ENCODE results near the gene NAT14. TPM values are rescaled to one million over a fixed set of nuclear protein-coding genes. Genes with fewer than 3 reads are reported as not detected.

The NAT14 gene
- total and polyA plus RNA-seq, 8 donors: 5.8 to 32.4 (median 8.1) TPM

DNA sequence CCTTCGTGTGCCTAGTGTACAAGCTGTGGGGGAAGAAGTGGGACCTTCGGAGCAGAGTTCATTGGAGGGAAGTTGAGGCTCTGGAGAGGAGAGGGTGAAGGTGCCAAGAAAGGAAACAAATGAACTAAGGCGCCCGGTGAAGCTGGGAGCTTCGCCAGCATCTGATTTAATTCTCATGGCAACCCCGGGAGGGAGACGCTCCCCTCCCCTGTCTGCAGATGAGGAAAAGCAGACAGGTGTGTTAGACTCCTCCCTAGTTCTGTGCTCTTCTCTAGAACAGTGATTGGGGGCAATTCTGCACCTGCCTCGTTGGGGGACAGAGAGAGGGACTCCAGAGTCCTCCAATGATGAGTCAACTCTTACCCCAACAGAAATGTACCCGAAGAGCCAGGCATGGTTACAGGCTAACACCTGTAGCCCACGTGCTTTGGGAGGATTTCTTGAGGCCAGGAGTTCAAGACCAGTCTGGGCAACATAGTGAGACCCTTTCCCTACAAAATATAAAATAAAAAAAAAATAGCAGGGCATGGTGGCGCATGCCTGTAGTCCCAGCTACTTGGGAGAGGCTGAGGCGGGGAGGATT is 7.5 kb downstream of the NAT14 start:
- intact Hi-C loops (cut with DNase I): no loop called here
- 27 to 29% methylated on average over 12 of the region's 12 CpGs for WGBS, 2 donors
- Histone ChIP-seq H3K9me3 (no peaks in the 10 kb centered on the region), H3K4me1 (no peaks in the 10 kb centered on the region), H3K27ac (no peak overlapping the region), H3K36me3 (no peaks in the 10 kb centered on the region), H3K27me3 (peaks cover 0 to 4% (median 0%) of the 10 kb centered on the region in 4 donors), H3K4me3 (no peak overlapping the region)
- TF ChIP-seq, protein P1, sequence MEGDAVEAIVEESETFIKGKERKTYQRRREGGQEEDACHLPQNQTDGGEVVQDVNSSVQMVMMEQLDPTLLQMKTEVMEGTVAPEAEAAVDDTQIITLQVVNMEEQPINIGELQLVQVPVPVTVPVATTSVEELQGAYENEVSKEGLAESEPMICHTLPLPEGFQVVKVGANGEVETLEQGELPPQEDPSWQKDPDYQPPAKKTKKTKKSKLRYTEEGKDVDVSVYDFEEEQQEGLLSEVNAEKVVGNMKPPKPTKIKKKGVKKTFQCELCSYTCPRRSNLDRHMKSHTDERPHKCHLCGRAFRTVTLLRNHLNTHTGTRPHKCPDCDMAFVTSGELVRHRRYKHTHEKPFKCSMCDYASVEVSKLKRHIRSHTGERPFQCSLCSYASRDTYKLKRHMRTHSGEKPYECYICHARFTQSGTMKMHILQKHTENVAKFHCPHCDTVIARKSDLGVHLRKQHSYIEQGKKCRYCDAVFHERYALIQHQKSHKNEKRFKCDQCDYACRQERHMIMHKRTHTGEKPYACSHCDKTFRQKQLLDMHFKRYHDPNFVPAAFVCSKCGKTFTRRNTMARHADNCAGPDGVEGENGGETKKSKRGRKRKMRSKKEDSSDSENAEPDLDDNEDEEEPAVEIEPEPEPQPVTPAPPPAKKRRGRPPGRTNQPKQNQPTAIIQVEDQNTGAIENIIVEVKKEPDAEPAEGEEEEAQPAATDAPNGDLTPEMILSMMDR (IDR thresholded peaks at IDR 0.05): no peak
- peak in 2 of 6 donors; percentile 3 to 19 for DNase-seq
- no peak for FAIRE-seq
- ATAC-seq: peak in 1 of 4 donors; percentile 34

DNA sequence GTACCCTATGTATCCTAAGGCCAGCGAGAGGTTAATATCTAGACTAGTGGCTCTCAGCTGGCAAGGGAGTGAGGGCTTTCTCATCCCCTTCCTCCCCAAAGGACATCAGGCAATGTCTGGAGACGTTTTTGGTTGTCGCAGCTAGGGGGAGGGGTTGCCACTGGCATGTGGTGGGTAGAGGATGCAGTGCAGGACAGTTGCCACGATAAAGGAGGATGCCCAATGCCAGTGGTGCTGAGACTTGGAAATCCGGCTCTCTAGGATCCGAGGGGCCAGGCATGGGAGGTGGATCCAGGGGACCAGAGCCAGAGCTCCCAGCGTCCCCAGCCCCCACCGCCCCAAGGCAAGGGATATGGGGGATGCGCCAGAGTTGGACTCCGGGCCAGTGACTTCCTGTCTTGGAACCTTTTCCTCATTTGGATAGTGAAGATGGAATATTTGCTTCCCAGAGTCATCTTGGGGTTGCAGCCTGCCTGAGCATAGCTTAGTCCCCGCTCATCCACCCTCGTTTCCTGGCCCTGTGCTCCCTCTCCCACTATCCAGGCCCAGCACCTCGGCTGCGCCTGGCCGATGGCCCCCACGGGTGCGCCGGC is 8.2 kb downstream of the NAT14 start:
- Histone ChIP-seq H3K4me3 (no peak overlapping the region), H3K36me3 (no peaks in the 10 kb centered on the region), H3K4me1 (no peaks in the 10 kb centered on the region), H3K27ac (peak overlapping the region in 2 of 4 donors; percentile 12 to 19), H3K9me3 (no peaks in the 10 kb centered on the region), H3K27me3 (peaks cover 0 to 4% (median 0%) of the 10 kb centered on the region in 4 donors)
- no peak for FAIRE-seq
- TF ChIP-seq, protein P1 (IDR thresholded peaks at IDR 0.05): no peak
- WGBS, 2 donors: 35 to 52% methylated on average over 18 of the region's 18 CpGs
- intact Hi-C loops (cut with DNase I): no loop called here
- peak in 2 of 6 donors; percentile 10 to 46 for DNase-seq
- ATAC-seq: peak in 2 of 4 donors; percentile 10 to 29

DNA sequence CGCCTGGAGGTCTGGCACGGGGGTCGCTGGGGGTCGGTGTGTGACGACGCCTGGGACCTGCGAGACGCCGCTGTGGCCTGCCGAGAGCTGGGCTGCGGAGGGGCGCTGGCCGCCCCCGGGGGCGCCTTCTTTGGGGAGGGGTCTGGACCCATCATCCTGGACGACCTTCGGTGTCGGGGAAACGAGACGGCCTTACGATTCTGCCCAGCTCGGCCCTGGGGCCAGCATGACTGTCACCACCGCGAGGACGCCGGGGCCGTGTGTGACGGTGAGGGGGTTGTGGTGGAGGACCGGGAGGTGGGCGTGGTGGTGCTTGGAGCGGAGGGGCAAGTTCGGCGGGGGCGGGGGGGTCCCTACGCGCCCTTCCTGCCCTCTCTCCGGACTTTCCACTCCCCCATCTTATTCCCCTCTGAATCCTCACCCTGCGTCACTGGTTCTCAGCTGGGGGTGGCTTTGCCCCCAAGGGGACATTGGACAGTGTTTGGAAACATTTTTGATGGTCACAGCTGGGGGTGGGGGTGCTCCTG is 8.7 kb downstream of the NAT14 start:
- Histone ChIP-seq H3K27ac (peak overlapping the region in 2 of 4 donors; percentile 12 to 19), H3K27me3 (peaks cover 0 to 4% (median 0%) of the 10 kb centered on the region in 4 donors), H3K36me3 (no peaks in the 10 kb centered on the region), H3K4me1 (no peaks in the 10 kb centered on the region), H3K9me3 (no peaks in the 10 kb centered on the region), H3K4me3 (no peak overlapping the region)
- TF ChIP-seq, protein P1 (IDR thresholded peaks at IDR 0.05): no peak
- DNase-seq: peak in 1 of 6 donors; percentile 20
- intact Hi-C loops (cut with DNase I): no loop called here
- WGBS, 2 donors: 29 to 46% methylated on average over 30 to 33 of the region's 38 CpGs
- no peak for ATAC-seq
- FAIRE-seq: no peak

DNA sequence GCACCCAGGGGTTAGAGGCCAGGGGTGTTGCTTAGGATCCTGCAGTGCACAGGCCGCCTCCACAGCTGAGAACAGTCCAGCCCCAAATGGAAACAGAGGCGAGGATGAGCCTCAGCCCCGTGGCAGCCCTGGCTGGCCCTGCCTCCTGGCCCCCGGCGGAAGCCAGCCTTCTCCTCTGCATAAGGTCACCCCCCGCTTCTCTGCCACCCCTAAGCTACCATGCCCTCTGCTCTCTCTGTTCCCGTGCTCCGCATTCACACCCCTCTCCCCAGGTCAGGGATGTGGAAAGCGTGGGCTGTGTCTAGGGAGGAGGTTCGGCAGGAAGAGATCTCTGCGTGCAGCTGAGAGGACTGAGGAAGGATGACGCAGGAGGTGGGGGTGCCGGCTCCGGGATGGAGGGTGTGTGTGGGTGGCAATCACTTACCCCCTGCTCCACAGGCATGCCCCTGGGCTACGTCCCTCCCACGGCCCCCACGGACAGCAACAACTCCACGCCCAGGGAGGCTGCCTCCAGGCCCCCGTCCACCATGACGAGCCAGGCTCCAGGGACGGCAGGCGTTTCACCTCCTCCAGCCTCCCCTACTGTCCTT is 9.3 kb downstream of the NAT14 start:
- WGBS, 2 donors: 36 to 45% methylated on average over 22 of the region's 22 CpGs
- H3K27ac ChIP-seq: peak overlapping the region in 1 of 4 donors; percentile 19
- no peaks in the 10 kb centered on the region for H3K36me3 ChIP-seq
- no peaks in the 10 kb centered on the region for H3K9me3 ChIP-seq
- H3K4me3 ChIP-seq: peak overlapping the region in 1 of 4 donors; percentile 3
- FAIRE-seq: no peak
- no peaks in the 10 kb centered on the region for H3K4me1 ChIP-seq
- TF ChIP-seq, protein P1 (IDR thresholded peaks at IDR 0.05): no peak
- peaks cover 0 to 4% (median 0%) of the 10 kb centered on the region in 4 donors for H3K27me3 ChIP-seq
- intact Hi-C loops (cut with DNase I): no loop called here
- ATAC-seq: peak in 3 of 4 donors; percentile 13 to 36 (median 28)
- peak in 2 of 6 donors; percentile 31 to 64 for DNase-seq
